Smooth muscle cell of the brain vasculature (primary cell): ENCODE data around the gene GCC1.

Experiments
- DNase-seq: peaks from one replicate; pipeline ENCODE4 v3.0.0-alpha.2; 2012; ENCODE audit warnings: low read depth, low spot score

GCC1 gene

DNA sequence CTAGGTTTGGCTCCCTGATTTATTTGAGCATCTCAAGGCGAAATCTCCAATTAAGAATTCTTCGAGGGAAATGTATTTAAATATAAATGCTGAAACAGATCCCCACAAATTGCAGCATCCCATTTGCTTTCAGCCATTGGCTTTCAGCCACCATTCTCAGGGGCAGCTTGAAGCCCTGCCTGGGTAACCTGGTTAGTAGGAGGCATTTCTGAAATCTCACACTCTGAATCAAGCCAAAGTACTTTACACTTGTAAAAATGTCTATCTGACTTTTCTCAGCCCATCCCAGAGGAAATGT lies 49.1 kb downstream of the GCC1 start:
- no peak for DNase-seq

GRCh38 chr7:127535546-127536393 lies 49.6 kb downstream of the GCC1 start:
- no peak for DNase-seq

DNA sequence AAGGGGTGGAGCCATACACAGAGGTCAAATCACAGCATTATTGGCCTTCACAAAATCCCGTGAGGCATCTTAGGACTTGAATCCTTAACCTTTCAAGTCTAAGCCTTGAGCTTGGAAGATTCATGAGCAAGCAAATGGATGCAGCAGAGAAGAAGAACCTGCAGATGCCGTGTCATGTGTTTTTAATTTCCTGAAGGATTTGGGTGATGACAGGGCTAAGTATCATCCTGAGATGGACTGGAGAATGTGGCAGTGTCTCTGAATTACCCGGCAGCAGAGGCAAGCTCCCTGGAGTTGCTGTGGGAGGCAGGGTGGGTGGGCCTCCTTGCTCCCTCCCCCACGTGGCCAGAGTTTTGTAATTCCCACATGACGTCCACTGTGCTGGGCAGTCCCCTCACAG lies 50.8 kb downstream of the GCC1 start:
- no peak for DNase-seq

DNA sequence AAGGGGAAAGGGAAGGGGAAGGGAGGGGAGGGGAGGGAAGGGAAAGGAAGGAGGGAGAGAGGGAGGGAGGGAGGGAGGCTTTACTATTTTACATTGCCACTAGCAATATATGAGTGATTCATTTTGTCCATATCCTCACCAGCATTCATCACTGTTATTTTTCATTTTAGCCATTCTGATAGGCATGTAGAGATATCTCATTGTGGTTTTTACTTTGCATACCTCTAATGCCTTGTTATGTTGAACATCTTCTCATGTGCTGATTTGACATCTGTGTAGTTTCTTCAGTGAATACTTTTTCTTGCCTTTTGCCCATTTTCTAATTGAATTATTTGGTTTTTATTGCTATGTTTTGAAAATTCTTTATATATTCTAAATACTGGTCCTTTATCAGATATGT lies 52.7 kb downstream of the GCC1 start:
- no peak for DNase-seq

GRCh38 chr7:127532151-127532550 lies 53.2 kb downstream of the GCC1 start:
- DNase-seq, result no peak
